NT2/D1 (cell line): Measurements from ENCODE around the gene KIF27.

Source experiments
- SUZ12 ChIP-seq: IDR thresholded peaks from 2 replicates; pipeline ENCODE4 v1.6.1; 2011; ENCODE audit not compliant: insufficient read length, insufficient read depth; ENCODE audit errors: extremely low read depth
- YY1 ChIP-seq: IDR thresholded peaks from 2 replicates; pipeline ENCODE4 v1.6.1; 2011; ENCODE audit not compliant: insufficient read length, insufficient read depth

- TF ChIP-seq YY1 = no peak
- TF ChIP-seq SUZ12 = no peak
Observed at GRCh38 chr9:83927591-83927990, 6.4 kb upstream of the KIF27 start.
